CD4-positive, alpha-beta T cell treated with Interleukin-6 at 100 ng/mL for 8 hours (primary cell): ENCODE data around the gene CLDND1.
A peak's percentile ranks its signal among the peaks of the same experiment; 100 is the strongest.

Experiments used
- DNase-seq: peaks from one replicate; pipeline ENCODE4 v3.0.0-alpha.2; 2020; ENCODE audit warnings: mixed read lengths, low spot score

Gene CLDND1

DNA sequence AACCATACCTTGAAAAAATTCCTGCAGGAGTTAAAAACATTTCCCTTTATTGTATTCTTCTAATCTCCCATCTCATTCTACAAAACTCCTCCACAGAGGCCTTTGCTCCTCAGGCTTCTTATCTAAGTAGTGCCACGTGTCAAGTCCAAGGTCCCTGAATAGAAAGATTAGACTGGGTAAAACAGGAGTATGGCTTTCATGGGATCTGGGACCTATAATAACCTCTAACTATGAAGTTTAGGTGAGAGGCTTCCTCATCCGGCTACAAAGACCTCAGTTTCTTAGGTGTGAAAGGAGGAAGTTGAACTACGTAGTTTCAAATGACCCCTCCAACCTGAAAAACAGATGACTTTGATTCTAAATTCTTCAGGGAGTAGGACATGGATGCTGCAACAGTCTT, 29.1 kb upstream of the CLDND1 start:
- DNase-seq: no peak

DNA sequence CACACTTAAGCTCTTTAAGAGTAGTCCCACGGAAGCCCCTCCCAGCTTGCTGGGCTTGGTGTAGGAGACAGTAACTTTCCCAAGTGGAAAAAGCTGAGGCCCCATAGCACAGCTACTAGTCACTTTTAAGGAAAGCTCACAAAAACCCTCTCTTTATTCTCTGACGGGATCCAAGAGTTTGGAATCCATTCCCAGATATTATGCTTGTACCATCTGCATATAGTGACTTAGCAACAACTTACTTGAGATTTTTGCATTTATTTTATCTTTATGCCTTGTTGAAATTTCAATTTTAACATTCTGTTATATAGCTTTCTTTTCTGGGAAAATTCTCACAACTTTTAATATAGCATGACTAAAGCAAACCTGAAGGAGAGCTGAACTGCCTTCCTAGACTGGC, 28.5 kb upstream of the CLDND1 start:
- no peak for DNase-seq

DNA sequence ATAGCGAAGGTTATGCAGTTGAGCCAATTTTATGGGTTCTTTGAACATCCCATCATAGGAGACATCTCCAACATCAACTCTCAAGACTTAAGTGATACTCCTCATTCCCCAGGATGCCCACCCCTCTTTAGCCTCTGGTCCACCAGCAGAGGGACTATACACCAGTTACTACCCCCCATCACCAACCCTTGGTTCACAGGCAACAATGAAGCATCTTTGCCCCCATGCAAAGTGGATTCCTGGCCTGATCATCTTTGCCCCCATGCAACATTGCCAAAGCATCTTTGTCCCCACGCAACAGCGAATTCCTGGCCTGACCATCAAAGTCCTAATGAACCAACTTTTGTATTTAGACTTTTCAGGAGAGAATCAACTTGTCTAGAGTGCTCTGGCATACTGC, 28.1 kb upstream of the CLDND1 start:
- no peak for DNase-seq

DNA sequence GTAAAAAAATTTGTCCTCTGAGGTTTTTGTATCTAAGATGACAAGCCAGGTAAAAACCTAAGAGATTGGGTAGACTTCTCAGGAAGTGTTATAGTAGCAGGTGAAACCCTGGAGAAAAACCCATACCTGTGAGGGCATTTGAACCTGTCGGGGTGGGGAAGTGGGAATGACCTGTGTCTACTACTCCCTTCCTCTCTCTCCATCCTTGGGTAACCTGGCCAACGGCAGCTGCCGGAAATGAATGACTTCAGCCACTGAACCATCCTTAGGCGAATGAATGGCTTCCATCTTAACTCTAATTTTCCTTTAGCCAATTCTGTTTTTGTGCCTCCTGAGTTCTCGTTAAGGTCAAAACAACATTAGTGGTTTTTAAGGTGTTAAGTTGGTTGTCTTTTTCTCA, 25.8 kb upstream of the CLDND1 start:
- no peak for DNase-seq

DNA sequence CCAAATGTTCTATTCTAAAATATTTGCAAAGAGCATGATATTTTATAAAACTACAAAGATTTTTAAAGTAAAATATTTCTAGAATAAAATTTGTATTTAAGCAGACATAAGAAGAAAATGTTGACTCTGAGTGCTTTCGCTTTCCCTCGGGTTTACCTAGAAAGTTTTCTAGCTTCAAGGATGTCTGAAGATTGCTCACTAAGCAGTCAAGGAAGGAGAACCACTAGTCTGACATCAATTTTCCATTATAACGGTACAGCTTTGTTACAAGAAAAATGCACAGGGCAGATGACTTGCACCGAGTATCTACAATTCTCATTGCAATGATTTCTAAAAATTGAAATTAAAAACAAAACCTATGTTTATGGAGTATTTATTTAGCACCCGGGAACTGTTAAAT, 23.2 kb upstream of the CLDND1 start:
- DNase-seq: no peak

DNA sequence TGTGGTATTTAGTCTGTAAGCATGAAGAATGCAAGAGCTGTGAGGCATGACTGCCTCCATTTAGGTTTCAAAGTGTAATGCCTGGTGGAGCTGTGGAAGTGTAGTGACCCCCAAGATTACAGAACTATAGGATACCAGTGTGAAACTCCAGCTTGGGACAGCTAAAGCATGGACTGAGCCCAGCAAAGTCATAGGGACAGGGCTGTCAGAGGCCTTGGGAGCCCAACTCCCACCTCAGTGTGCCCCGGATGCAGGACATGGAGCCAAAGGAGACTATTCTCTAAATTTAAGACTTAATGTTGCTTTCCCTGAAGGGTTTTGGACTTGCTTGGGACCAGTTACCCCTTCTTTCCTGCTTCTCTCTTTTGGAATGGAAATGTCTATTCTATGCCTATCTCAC, 19.9 kb upstream of the CLDND1 start:
- no peak for DNase-seq

DNA sequence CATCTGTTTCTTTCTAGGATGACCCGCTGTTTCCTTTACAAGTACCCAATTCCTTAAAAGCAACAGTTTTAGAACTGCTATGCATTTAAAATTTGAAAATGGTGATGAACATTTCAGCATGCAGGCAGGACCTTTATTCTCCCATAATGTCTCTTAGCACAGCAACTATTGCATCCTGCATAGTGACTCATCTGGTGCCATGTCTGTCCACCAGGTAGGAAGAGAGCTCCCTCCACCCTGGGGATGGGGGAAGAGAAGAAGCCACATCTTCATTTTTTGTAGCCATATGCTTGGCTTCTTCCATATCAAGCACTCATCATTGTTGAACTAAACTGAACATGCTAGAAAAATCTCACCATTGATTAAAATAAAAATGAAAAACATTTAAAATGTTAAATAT, 19.0 kb upstream of the CLDND1 start:
- DNase-seq: no peak

DNA sequence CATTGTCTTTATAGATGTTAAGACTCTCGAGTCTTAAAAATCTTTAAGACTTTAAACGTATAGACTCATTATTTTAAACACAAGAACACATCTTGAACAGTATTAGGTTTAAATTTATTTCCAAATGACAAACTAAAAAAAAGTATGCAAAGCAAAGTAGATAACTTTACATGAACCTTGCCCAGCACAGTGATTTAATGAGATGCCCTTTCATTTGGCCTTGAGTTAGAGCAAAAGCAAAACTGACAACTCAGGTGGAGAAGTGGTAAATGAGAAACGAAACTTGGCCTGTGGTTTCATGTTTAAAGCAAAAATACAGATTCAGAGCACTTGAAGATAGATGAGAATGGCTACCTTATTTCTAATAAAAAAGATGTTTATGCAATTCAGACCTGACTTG, 17.6 kb upstream of the CLDND1 start:
- DNase-seq: no peak

DNA sequence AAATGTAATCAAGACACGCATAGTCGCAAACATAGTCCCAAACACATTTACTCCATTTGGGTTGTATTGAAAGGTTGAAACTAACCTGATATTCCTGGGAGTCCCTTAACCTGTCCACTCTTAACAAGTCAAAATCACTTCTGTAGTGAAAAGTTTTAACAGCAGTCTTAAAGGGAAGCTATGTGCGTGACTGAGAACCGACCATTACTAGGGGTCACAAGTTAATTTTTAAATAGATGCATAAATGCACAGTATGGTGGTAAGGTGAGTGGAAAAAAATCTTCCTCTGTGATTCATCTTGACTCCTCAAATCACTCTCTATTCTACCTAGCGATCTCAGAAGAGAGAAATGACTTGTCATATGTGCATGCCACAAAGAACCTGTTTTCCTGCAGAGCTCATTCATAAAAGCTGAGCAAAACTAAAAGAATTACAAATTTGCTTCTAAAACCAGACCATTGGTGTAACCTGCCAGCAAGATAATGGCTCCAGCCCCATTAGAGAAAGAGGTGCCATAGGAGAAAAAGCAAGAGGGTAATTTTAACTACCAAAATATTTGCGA, 13.8 kb upstream of the CLDND1 start:
- DNase-seq: no peak

DNA sequence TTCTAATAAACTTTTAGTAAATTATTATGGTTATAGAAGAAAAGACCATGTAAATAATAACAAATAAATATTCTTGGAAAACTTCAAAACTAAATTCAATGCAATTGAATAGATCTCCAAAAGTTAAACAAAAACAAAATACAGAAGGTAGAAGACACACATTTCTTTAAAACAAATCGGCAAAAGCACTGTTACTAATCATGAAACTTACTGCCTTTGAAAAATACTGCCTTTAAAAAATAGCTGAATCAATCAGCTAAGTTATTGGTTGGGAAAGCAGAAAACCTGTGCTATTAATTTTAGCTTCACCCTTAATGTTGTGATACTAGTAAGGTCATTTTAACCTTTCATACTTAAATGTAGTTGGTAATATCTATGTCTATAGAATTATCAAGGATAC, 12.0 kb upstream of the CLDND1 start:
- no peak for DNase-seq

DNA sequence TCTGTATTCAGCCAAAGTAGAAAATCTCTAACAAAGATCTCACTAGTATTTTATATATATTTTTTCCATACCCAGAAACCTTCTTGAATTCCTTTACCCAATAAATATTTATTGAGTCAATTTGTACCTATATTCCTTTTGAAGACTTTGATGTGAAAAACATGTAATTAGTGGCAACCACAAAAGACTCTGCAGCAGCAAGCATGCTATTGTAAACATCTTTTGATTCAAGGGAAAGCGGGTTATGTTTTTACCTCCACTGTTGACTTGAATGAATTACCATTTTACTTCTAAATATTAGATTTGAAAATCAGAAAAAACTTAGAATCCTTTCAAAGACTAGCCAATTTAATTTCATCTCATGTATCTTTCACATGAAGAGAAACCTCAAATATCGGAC, 11.5 kb upstream of the CLDND1 start:
- DNase-seq: no peak

DNA sequence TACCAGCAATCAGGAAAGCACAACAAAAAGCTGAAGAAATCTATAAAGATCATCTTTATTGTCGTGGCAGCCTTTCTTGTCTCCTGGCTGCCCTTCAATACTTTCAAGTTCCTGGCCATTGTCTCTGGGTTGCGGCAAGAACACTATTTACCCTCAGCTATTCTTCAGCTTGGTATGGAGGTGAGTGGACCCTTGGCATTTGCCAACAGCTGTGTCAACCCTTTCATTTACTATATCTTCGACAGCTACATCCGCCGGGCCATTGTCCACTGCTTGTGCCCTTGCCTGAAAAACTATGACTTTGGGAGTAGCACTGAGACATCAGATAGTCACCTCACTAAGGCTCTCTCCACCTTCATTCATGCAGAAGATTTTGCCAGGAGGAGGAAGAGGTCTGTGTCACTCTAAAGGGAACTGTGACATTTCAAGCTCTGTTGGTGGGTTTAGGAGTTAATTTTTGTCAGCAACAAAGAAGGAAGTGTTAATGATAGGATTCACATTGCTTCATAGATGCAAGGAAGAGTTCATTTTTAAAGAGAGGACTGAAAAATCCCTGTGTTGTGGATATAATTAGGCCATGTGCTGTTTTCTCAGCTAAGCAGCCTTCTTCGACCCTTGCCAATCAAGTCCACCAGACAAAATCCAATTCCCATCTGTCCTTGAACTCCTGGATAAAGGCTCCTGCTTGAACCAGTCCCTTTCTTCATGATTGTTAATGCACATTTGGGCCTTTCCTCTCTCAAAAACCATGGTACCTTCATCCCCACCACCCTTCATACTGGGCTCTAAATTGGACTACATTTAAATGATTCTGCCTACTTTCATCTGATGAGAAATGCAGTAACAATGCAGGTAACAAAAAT, 10.2 kb upstream of the CLDND1 start:
- DNase-seq: no peak

DNA sequence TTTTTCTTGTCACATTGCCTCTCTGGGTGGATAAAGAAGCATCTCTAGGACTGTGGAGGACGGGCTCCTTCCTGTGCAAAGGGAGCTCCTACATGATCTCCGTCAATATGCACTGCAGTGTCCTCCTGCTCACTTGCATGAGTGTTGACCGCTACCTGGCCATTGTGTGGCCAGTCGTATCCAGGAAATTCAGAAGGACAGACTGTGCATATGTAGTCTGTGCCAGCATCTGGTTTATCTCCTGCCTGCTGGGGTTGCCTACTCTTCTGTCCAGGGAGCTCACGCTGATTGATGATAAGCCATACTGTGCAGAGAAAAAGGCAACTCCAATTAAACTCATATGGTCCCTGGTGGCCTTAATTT, 9.6 kb upstream of the CLDND1 start:
- DNase-seq: no peak

DNA sequence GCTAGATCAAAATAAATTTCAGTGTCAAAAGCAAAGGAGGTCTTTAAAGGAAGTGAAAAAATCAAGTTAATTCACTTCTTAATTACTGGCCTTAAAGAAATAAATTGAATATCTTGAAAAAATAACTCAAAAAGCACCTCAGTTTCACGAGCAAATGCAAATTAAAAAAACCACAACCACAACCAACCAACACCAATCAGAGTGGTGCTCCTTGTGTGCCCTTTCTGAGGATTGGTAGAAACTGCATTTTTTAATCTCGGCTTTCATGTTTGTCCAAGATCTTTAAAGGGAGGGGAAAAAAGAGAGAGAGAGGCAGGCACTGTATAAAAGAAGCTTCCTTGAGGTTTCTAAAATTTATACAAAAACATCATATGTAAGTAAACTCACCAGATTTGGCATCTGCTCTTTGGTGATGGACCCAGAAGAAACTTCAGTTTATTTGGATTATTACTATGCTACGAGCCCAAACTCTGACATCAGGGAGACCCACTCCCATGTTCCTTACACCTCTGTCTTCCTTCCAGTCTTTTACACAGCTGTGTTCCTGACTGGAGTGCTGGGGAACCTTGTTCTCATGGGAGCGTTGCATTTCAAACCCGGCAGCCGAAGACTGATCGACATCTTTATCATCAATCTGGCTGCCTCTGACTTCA, 9.0 kb upstream of the CLDND1 start, which contains the start of gene GPR15:
TSS of gene GPR15 (plus strand) at position 357 of the 653 bp plus-strand sequence. CDS start at position 413, 56 bp downstream.
- DNase-seq: no peak

DNA sequence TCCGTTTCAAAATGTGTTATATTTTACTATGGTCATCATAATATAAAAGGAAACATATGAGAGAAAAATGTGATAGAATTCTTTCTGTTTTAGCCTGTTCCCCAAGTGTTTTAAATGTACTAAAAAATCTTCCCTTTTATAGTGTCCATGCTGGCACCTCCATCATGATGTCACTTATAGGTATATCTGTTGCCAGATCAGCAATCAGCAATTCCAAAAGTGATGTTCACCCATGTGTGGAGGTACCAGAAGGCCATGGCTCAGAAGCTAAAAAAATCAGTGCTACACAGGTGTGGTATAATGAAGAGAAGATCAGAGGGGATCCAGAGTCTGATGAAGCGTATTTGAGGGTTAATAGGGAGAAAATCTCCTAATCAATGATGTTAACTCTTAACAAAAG, 8.0 kb upstream of the CLDND1 start:
- DNase-seq: no peak

DNA sequence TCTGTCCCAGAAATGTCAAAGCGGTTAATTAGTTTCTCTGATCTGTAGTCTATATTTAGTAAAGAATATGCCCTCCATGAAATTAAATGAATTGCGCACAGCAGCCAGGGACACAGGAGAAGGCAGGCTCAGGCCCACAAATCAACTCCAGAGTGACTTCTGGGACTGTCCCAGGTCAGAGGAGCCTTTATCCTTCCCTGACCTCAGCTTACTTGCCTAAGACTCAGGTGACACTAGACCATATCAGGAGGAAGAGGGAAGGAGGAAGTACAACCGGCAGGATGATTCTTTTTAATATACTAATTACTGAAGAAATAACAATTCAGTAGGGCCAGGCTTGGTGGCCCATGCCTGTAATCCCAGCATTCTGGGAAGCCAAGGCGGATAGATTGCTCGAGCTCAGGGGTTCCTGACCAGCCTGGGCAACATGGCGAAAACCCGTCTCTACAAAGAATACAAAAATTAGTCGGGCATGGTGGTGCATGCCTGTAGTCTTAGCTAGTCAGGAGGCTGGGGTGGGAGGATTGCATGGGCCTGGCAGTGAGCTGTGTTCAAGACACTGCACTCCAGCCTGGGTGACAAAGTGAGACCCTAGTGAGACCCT, 7.3 kb upstream of the CLDND1 start:
- no peak for DNase-seq

DNA sequence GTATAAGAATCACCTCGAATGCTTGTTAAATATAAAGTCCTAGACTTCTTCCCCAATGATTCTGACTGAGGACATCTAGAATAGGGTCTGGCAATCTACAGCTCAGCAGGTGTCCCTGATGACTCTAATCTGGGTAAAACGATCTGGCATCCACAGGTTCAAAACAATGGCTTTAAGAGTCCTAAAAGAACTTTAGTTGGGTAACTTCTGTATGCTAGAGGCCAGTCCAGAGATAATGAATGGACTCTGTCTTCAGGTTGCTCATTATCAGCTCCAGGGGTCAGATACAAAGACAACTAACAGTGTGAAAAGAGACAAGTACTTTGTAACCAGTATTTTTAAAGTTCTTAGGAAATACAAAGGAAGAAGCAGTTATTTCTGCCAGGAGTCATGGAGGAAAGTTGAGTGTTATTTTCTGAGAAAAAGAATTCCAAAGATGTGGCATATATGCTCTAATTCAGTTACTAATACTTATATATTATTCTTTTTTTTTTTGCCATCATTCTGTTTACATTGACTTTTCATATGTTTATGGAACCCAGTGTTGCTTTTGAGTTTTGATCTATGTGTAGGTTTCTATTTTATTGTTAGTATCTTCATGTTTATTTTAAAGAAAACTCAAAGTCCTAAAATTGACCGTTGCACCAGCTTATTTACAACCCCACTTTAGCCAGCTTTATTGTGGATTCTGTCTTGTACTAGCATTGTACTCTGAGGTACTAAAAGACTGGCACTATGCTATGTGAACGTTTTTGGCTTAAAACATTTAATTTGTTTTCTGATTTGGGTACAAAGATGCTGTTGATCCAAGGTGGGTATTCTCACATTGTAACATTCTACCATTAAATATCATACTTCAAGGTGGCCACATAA, 6.0 kb upstream of the CLDND1 start:
- no peak for DNase-seq

DNA sequence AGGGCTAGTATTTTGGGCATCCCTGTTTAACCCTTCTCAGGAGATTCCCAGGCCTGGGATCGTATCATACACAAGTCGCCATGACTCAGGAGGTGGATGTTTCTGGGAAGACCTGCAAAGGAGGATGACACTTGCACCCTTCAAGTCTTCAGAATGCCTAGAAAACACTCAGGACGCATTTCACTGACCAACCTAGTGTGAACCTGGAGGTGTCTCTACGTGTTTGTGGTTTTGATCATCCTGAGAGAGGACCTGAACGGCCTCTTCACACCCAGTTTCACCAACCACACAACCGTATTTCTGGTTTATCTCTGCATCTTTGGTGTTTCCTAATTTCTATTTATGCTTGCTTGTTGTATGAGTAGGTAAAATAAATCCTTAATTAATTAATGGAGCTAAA, 2.8 kb upstream of the CLDND1 start:
- no peak for DNase-seq

DNA sequence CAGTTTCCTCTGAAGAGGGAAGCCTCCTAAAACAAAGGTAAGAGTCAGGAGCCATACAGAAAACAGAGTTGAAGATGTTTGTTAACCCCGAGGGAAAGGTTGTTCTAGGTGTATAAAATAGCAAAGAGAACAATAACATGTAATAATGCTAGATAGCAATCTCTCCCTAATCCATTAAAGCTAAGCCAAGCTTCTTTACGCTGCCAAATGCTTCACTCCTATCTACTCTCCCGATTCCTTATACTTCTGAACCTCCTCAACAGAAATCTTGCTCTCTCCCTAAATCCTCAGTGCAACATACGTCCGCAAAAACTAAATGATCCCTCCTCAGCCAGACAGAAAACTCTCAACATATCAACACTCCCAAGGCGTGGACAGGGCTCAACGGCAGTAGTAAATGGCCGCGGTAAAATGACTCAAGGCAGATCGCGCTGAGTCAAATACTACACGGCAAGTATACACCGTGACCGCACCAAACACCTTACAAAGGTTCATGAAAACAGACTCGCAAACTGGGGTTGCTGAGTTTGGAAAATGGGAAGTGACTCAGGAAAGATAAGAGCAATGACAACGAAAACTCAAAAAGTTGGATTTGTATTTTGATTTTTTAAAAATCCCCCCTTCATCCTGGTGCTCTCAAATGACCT, 682 bp downstream of the CLDND1 start:
- DNase-seq: peak; percentile 54

DNA sequence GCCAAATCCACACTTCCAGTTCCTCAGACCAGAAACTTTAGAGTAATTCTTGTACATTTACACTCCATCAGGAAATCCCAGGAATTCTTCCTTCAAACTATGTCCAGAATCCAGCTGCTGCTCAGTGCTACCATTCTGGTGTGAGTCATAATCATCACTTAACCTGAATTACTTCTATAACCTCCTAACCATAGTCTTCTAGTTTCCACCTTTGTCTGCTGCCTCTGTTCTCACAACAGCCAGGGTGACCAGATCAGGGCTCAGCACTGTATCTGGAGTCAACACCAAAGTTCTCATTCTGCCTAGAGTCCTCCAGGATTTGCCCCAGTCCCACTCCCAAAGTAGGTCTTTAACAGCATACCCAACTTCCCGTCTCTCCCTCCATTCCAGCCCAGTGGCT, 3.4 kb downstream of the CLDND1 start:
- no peak for DNase-seq

DNA sequence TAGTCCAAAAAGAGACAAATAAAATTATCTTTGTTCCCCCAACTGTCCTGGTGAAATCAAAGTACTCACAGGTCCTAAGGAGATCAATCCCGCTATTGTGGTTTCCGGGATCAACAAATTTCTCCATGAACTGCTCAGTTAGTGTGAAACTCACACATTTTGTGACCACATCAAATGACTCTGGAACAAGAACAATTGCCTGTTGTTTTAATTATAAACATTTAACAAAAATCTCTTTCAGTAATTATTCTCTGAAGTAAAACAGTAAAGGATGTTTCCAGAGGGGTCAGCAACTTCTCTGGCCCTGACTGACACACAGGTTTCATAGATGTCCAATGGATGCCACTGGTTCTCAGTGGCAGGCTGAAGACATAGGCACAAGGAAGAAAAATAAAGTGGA, 3.9 kb downstream of the CLDND1 start:
- DNase-seq: no peak

DNA sequence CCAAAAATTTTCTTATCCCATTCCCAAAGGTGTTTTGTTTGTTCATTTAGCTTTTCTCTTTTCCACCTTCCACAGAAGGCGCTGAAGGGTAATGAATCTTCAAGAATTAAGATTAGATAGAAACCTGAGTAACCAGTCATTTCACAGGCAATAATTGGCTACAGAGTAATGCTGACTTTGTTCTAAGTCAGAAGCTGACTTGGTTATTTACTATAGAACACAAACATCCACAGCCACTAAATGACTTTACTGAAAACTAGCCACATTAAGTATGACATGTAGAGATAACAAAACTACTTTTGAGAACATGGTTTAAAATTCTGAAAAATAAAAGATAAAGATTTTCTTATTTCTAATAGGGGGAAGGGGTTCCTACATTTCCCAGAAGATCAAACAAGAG, 7.8 kb downstream of the CLDND1 start:
- no peak for DNase-seq
